Neural cell (in vitro differentiated cells): ENCODE data around the gene HBM. TPM values are rescaled to one million over a fixed set of nuclear protein-coding genes. Genes with fewer than 3 reads are reported as not detected.

Source experiments
- H2AFZ ChIP-seq: fragments of 200-600, 300-800 bp; sonication (generic), shearing (Covaris generic); 2 replicates; pipeline ENCODE4 v1.6.0; 2014; ENCODE audit warnings: low read depth, mild to moderate bottlenecking, antibody characterized with exemption, low read length, moderate library complexity
- H3F3A ChIP-seq: fragments of 200-600 bp; shearing (Covaris generic); 2 replicates; pipeline ENCODE4 v1.6.1; 2016; ENCODE audit warnings: mild to moderate bottlenecking, moderate library complexity, mixed read lengths, antibody characterized with exemption, low read length; ENCODE audit not compliant: insufficient read depth, poor library complexity, severe bottlenecking
- H3K27ac ChIP-seq: fragments of 200-600, 300-800 bp; sonication (generic), shearing (Covaris generic); 2 replicates; pipeline ENCODE4 v1.5.1; 2014; ENCODE audit warnings: mild to moderate bottlenecking, low read length, moderate library complexity
- H3K27me3 ChIP-seq: fragments of 300-800, 200-600 bp; sonication (generic), shearing (Covaris generic); 2 replicates; pipeline ENCODE4 v1.6.0; 2014; ENCODE audit warnings: mild to moderate bottlenecking, low read depth, low read length, moderate library complexity; ENCODE audit not compliant: insufficient read depth
- H3K36me3 ChIP-seq: fragments of 300-800, 200-600 bp; sonication (generic), shearing (Covaris generic); 2 replicates; pipeline ENCODE4 v1.5.1; 2014; ENCODE audit warnings: mild to moderate bottlenecking, antibody characterized with exemption, low read length, moderate library complexity; ENCODE audit not compliant: insufficient read depth
- H3K4me2 ChIP-seq: fragments of 300-800, 200-600 bp; sonication (generic), shearing (Covaris generic); 2 replicates; pipeline ENCODE4 v1.6.0; 2014; ENCODE audit warnings: mild to moderate bottlenecking, low read length
- H3K4me3 ChIP-seq: fragments of 300-800, 200-600 bp; sonication (generic), shearing (Covaris generic); 2 replicates; pipeline ENCODE4 v1.5.1; 2014; ENCODE audit warnings: mild to moderate bottlenecking, low read length, moderate library complexity
- H3K79me2 ChIP-seq: fragments of 200-600 bp; shearing (Covaris generic); replicated peaks from 2 replicates; pipeline ENCODE4 v1.6.0; 2014; ENCODE audit warnings: mild to moderate bottlenecking, low read length, moderate library complexity; ENCODE audit not compliant: insufficient read depth
- H3K9ac ChIP-seq: fragments of 300-800, 200-600 bp; sonication (generic), shearing (Covaris generic); 2 replicates; pipeline ENCODE4 v1.6.1; 2016; ENCODE audit warnings: mild to moderate bottlenecking, low read length, mixed read lengths
- H3K9me2 ChIP-seq: fragments of 200-600 bp; shearing (Covaris generic); 2 replicates; pipeline ENCODE4 v1.6.1; 2016; ENCODE audit warnings: mild to moderate bottlenecking, low read length, mixed read lengths; ENCODE audit not compliant: insufficient read depth
- H3K9me3 ChIP-seq: fragments of 200-600, 300-800 bp; sonication (generic), shearing (Covaris generic); 2 replicates; pipeline ENCODE4 v1.6.1; 2016; ENCODE audit warnings: mild to moderate bottlenecking, mixed run types, low read length, moderate library complexity, mixed read lengths
- H4K20me1 ChIP-seq: fragments of 200-600 bp; shearing (Covaris generic); 2 replicates; pipeline ENCODE4 v1.6.1; 2016; ENCODE audit warnings: mild to moderate bottlenecking, mixed run types; ENCODE audit not compliant: insufficient read depth
- CTCF ChIP-seq: fragments of 450-650 bp; IDR thresholded peaks from 2 replicates; pipeline ENCODE4 v1.5.1; 2014; ENCODE audit warnings: antibody characterized with exemption, mild to moderate bottlenecking, moderate library complexity; ENCODE audit not compliant: poor library complexity, severe bottlenecking
- EP300 ChIP-seq: fragments of 450-650 bp; conservative IDR thresholded peaks from 2 replicates; pipeline ENCODE4 v1.6.1; 2014; ENCODE audit warnings: antibody characterized with exemption, mild to moderate bottlenecking, moderate library complexity; ENCODE audit not compliant: poor library complexity, severe bottlenecking
- EZH2 ChIP-seq: fragments of 200-600, 300-800 bp; shearing (Covaris generic), sonication (generic); IDR thresholded peaks from 2 replicates; pipeline ENCODE4 v1.6.1; 2014; ENCODE audit warnings: antibody characterized with exemption, low read length, borderline replicate concordance, mild to moderate bottlenecking; ENCODE audit not compliant: insufficient read depth, poor library complexity, severe bottlenecking
- MXI1 ChIP-seq: fragments of 450-650 bp; conservative IDR thresholded peaks from 2 replicates; pipeline ENCODE4 v1.6.1; 2014; ENCODE audit warnings: antibody characterized with exemption, mild to moderate bottlenecking; ENCODE audit not compliant: poor library complexity, severe bottlenecking
- POLR2AphosphoS5 ChIP-seq: IDR thresholded peaks from 2 replicates; pipeline ENCODE4 v1.6.1; 2012
- RAD21 ChIP-seq: fragments of 450-650 bp; conservative IDR thresholded peaks from 2 replicates; pipeline ENCODE4 v1.6.1; 2014; ENCODE audit warnings: antibody characterized with exemption, mild to moderate bottlenecking, moderate library complexity
- REST ChIP-seq: IDR thresholded peaks from 2 replicates; pipeline ENCODE4 v1.6.1; 2012; ENCODE audit warnings: borderline replicate concordance
- SMC3 ChIP-seq: fragments of 450-650 bp; conservative IDR thresholded peaks from 2 replicates; pipeline ENCODE4 v1.6.1; 2014; ENCODE audit warnings: antibody characterized with exemption, mild to moderate bottlenecking, moderate library complexity; ENCODE audit not compliant: poor library complexity
- TAF1 ChIP-seq: IDR thresholded peaks from 2 replicates; pipeline ENCODE4 v1.6.1; 2012; ENCODE audit warnings: low read depth
- polyA plus RNA-seq: library from polyadenylated mRNA; depleted of rRNA; stranded (reverse); fragments of >200 nt; gene quantifications from 2 replicates; pipeline ENCODE4 v1.2.3, GENCODE V29; 2014

The HBM gene
- polyA plus RNA-seq, 1 donor from 2014 or later: not detected

- no peaks in the 10 kb centered on the region for H3K79me2 ChIP-seq
- no peaks in the 10 kb centered on the region for H3K9me3 ChIP-seq
- no peak overlapping the region for H3K27ac ChIP-seq
- H3K36me3 ChIP-seq: no peaks in the 10 kb centered on the region
- no peak overlapping the region for H3K4me2 ChIP-seq
- H3K4me3 ChIP-seq: no peak overlapping the region
- H2AFZ ChIP-seq: no peak overlapping the region
- H3F3A ChIP-seq: no peaks in the 10 kb centered on the region
- TF ChIP-seq POLR2AphosphoS5 (no peak), CTCF (no peak), EZH2 (no peak), REST (no peak), SMC3 (no peak), TAF1 (no peak), EP300 (no peak), MXI1 (no peak), RAD21 (no peak)
- no peak overlapping the region for H3K9ac ChIP-seq
- H4K20me1 ChIP-seq: no peaks in the 10 kb centered on the region
- no peaks in the 10 kb centered on the region for H3K27me3 ChIP-seq
- no peaks in the 10 kb centered on the region for H3K9me2 ChIP-seq
These were observed 40.8 kb upstream of the HBM start for GRCh38 chr16:125011-125410.

GRCh38 chr16:129075-129474 is 36.7 kb upstream of the HBM start:
- H4K20me1 ChIP-seq: no peaks in the 10 kb centered on the region

More at GRCh38 chr16:129075-129474, 36.7 kb upstream of the HBM start:
- Histone ChIP-seq H3F3A (no peaks in the 10 kb centered on the region), H3K9me2 (no peaks in the 10 kb centered on the region), H3K9ac (no peak overlapping the region), H3K4me3 (no peak overlapping the region), H3K9me3 (no peaks in the 10 kb centered on the region), H2AFZ (no peak overlapping the region), H3K27ac (no peak overlapping the region), H3K36me3 (no peaks in the 10 kb centered on the region), H3K27me3 (no peaks in the 10 kb centered on the region), H3K4me2 (no peak overlapping the region), H3K79me2 (no peaks in the 10 kb centered on the region)
- TF ChIP-seq TAF1: no peak
- TF ChIP-seq EP300: no peak
- TF ChIP-seq MXI1: no peak
- TF ChIP-seq CTCF: no peak
- TF ChIP-seq POLR2AphosphoS5: no peak
- TF ChIP-seq RAD21: no peak
- no peak for TF ChIP-seq SMC3
- TF ChIP-seq REST: no peak
- TF ChIP-seq EZH2: no peak
